GM23248 (cell line): ENCODE results near the gene ARMH3.

Source experiments
- EZH2 ChIP-seq: fragments of 200-600 bp; sonication (generic); IDR thresholded peaks from 2 replicates; pipeline ENCODE4 v1.6.1; 2018; ENCODE audit warnings: antibody characterized with exemption, mild to moderate bottlenecking; ENCODE audit not compliant: insufficient read depth, poor library complexity, severe bottlenecking
- EZH2phosphoT487 ChIP-seq: fragments of 200-600 bp; sonication (generic); IDR thresholded peaks from 2 replicates; pipeline ENCODE4 v1.6.1; 2018; ENCODE audit warnings: antibody characterized with exemption, moderate library complexity, mild to moderate bottlenecking, low read depth; ENCODE audit not compliant: insufficient read depth

GRCh38 chr10:102102421-102102820 lies 46.4 kb upstream of the ARMH3 start:
- no peak for TF ChIP-seq EZH2
- TF ChIP-seq EZH2phosphoT487: no peak
